Fibroblast of lung (primary cell): ENCODE data around the gene ABHD6. TPM values are rescaled to one million over a fixed set of nuclear protein-coding genes. Genes with fewer than 3 reads are reported as not detected.

Source experiments
- DNase-seq, 2 donors: peaks; one replicate each; pipeline versions ENCODE4 v3.0.0 to v3.0.0-alpha.2; 2010; ENCODE audit warnings: low read depth in 2 of 2
- H2AFZ ChIP-seq: 2 replicates; pipeline ENCODE4 v1.5.1; 2012; ENCODE audit warnings: low read length, control low read depth, inconsistent platforms
- H3K27ac ChIP-seq: 2 replicates; pipeline ENCODE4 v1.5.1; 2011; ENCODE audit warnings: low read length, control low read depth; ENCODE audit not compliant: insufficient read depth
- H3K27me3 ChIP-seq: 2 replicates; pipeline ENCODE4 v1.5.1; 2011; ENCODE audit warnings: mild to moderate bottlenecking, low read length; ENCODE audit not compliant: control insufficient read depth, insufficient read depth
- H3K36me3 ChIP-seq: 2 replicates; pipeline ENCODE4 v1.5.1; 2011; ENCODE audit warnings: low read length; ENCODE audit not compliant: control insufficient read depth, insufficient read depth
- H3K4me1 ChIP-seq: 2 replicates; pipeline ENCODE4 v1.5.1; 2011; ENCODE audit warnings: low read length; ENCODE audit not compliant: control insufficient read depth, insufficient read depth; ENCODE audit errors: extremely low read depth
- H3K4me2 ChIP-seq: 2 replicates; pipeline ENCODE4 v1.5.1; 2011; ENCODE audit warnings: low read length, control low read depth; ENCODE audit not compliant: insufficient read depth; ENCODE audit errors: extremely low read depth
- H3K4me3 ChIP-seq, 4 experiments: fragments of 200-600 bp in 1 of 4; sonication (generic) in 1 of 4; replicated peaks in 1 of 4; 2 replicates each; pipeline ENCODE4 v1.5.1; 2011 to 2016; ENCODE audit warnings: low read length in 4 of 4, low read depth in 3 of 4, mild to moderate bottlenecking in 3 of 4, control low read depth in 2 of 4, inconsistent platforms in 1 of 4, mixed read lengths in 1 of 4; ENCODE audit not compliant: insufficient read depth in 1 of 4; ENCODE audit errors: control extremely low read depth in 1 of 4
- H3K79me2 ChIP-seq: 2 replicates; pipeline ENCODE4 v1.5.1; 2012; ENCODE audit warnings: mild to moderate bottlenecking, low read length, inconsistent platforms; ENCODE audit not compliant: control insufficient read depth, insufficient read depth
- H3K9ac ChIP-seq: 2 replicates; pipeline ENCODE4 v1.5.1; 2011; ENCODE audit warnings: mild to moderate bottlenecking, low read length, control low read depth; ENCODE audit not compliant: insufficient read depth
- H3K9me3 ChIP-seq: 2 replicates; pipeline ENCODE4 v1.5.1; 2012; ENCODE audit warnings: low read depth, low read length; ENCODE audit not compliant: control insufficient read depth, insufficient read depth
- H4K20me1 ChIP-seq: 2 replicates; pipeline ENCODE4 v1.5.1; 2011; ENCODE audit warnings: low read length; ENCODE audit not compliant: control insufficient read depth, insufficient read depth; ENCODE audit errors: extremely low read depth
- CTCF ChIP-seq, 2 donors: IDR thresholded peaks in 1 of 2; conservative IDR thresholded peaks in 1 of 2; 1 replicate in 1 of 2; 2 replicates in 1 of 2; pipeline ENCODE4 v1.5.1; 2011 to 2012; ENCODE audit warnings: low read length in 2 of 2, control low read depth in 1 of 2, inconsistent platforms in 1 of 2, low read depth in 1 of 2, mild to moderate bottlenecking in 1 of 2
- EZH2 ChIP-seq: IDR thresholded peaks from 2 replicates; pipeline ENCODE4 v1.5.1; 2012; ENCODE audit warnings: low read length, control low read depth, mild to moderate bottlenecking; ENCODE audit errors: missing control alignments
- polyA minus RNA-seq: library from RNA; depleted of rRNA, polyadenylated mRNA; stranded (reverse); fragments of >200 nt; gene quantifications from 2 replicates; pipeline ENCODE4 v1.2.3, GENCODE V29; 2011; ENCODE audit warnings: low replicate concordance
- polyA plus RNA-seq, 2 donors: library from polyadenylated mRNA; depleted of rRNA in 1 of 2; stranded (reverse) in 1 of 2; unstranded in 1 of 2; fragments of >200 nt; gene quantifications; 2 replicates each; pipeline ENCODE4 v1.2.1, GENCODE V29; 2011 to 2012; ENCODE audit warnings: missing spikeins in 1 of 2
- total RNA-seq: library from RNA; depleted of rRNA; stranded (reverse); fragments of >200 nt; gene quantifications from 2 replicates; pipeline ENCODE4 v1.2.1, GENCODE V29; 2014

ABHD6 gene, protein sequence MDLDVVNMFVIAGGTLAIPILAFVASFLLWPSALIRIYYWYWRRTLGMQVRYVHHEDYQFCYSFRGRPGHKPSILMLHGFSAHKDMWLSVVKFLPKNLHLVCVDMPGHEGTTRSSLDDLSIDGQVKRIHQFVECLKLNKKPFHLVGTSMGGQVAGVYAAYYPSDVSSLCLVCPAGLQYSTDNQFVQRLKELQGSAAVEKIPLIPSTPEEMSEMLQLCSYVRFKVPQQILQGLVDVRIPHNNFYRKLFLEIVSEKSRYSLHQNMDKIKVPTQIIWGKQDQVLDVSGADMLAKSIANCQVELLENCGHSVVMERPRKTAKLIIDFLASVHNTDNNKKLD
- total RNA-seq (10.0 and 13.5 TPM in 2 replicates), polyA plus RNA-seq (7.3 and 10.4 TPM in 2 replicates), polyA minus RNA-seq (14.9 and 19.7 TPM in 2 replicates)
- polyA plus RNA-seq (2012): 3.8 and 6.5 TPM in 2 replicates

DNA sequence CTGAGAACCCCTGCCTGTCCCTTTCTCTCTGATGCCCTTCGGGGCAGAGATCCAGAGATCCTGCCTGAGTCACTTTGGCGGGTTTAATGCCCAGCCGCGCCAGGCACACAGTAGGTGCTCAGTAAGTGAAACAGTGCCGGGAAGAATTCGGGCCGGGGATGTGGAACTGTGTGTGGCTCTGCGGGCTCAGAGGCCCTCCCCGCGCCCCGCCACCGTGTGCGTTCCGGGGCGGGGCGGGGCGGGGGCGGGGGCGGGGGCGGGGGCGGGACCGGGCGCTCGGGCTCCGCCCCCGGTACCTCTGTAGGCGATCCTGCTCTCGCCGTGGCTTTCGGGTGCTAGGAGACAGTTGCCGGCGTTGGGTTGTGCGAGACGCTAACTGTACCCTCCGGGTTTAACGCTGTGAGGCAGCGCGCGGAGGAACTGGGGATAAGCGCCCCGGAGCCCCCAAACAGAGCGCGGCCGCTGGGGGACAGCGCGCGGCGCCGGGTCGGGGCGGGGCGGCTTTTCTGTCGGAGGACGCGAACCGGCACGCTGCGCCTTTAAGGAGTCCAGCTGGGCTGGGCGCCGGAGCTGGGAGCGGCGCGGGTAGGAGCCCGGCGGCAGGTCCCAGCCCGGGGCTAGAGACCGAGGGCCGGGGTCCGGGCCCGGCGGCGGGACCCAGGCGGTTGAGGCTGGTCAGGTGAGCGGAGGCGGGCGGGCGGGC, at the start of gene ABHD6:
ABHD6 (plus strand) TSS at position 555 of the 703 bp plus-strand sequence. CDS start 18,795 bp downstream, outside the sequence.
- Histone ChIP-seq H3K4me1 (peaks cover 8% of the 10 kb centered on the region), H3K4me3 (peak within 1 kb of the TSS; percentile 69 to 92 (median 90)), H3K79me2 (peaks cover 2% of the 10 kb centered on the region), H3K9ac (peak within 1 kb of the TSS; percentile 40), H3K36me3 (no peaks in the 10 kb centered on the region), H2AFZ (peak within 1 kb of the TSS; percentile 96), H3K9me3 (no peaks in the 10 kb centered on the region), H3K4me2 (peak within 1 kb of the TSS; percentile 92), H3K27me3 (peaks cover 4% of the 10 kb centered on the region), H3K27ac (peak within 1 kb of the TSS; percentile 39), H4K20me1 (no peaks in the 10 kb centered on the region)
- TF ChIP-seq EZH2 (no peak), CTCF (conservative IDR thresholded peaks at IDR 0.05 in 1 of 2, IDR thresholded peaks at IDR 0.05 in 1 of 2; ENCODE audit: low read depth in 1 of 2, low read length in 2 of 2) (peak in 1 of 2 donors; percentile 3)
- DNase-seq: peak; percentile 63 to 72

- TF ChIP-seq EZH2 (no peak), CTCF (conservative IDR thresholded peaks at IDR 0.05 in 1 of 2, IDR thresholded peaks at IDR 0.05 in 1 of 2; ENCODE audit: low read depth in 1 of 2, low read length in 2 of 2) (no peak)
- DNase-seq: no peak
- H3K27ac ChIP-seq: no peak overlapping the region
- H3K4me2 ChIP-seq: no peak overlapping the region
- peaks cover 5% of the 10 kb centered on the region for H3K27me3 ChIP-seq
- no peaks in the 10 kb centered on the region for H3K36me3 ChIP-seq
- no peaks in the 10 kb centered on the region for H3K79me2 ChIP-seq
- H3K4me1 ChIP-seq: no peaks in the 10 kb centered on the region
- H4K20me1 ChIP-seq: no peaks in the 10 kb centered on the region
- no peaks in the 10 kb centered on the region for H3K9me3 ChIP-seq
- H2AFZ ChIP-seq: no peak overlapping the region
- no peak overlapping the region for H3K9ac ChIP-seq
- no peak overlapping the region for H3K4me3 ChIP-seq
Observed at GRCh38 chr3:58188173-58188564, 49.4 kb upstream of the ABHD6 start.

GRCh38 chr3:58188921-58189451, 48.6 kb upstream of the ABHD6 start:
- DNase-seq: no peak
- H3K4me1 ChIP-seq: no peaks in the 10 kb centered on the region
- no peak for TF ChIP-seq CTCF (conservative IDR thresholded peaks at IDR 0.05 in 1 of 2, IDR thresholded peaks at IDR 0.05 in 1 of 2; ENCODE audit: low read depth in 1 of 2, low read length in 2 of 2)
- TF ChIP-seq EZH2: no peak

More at GRCh38 chr3:58188921-58189451, 48.6 kb upstream of the ABHD6 start:
- no peak overlapping the region for H3K27ac ChIP-seq
- no peaks in the 10 kb centered on the region for H4K20me1 ChIP-seq
- H3K4me3 ChIP-seq: no peak overlapping the region
- no peaks in the 10 kb centered on the region for H3K36me3 ChIP-seq
- H3K4me2 ChIP-seq: no peak overlapping the region
- H3K9me3 ChIP-seq: no peaks in the 10 kb centered on the region
- no peaks in the 10 kb centered on the region for H3K27me3 ChIP-seq
- H3K79me2 ChIP-seq: no peaks in the 10 kb centered on the region
- H2AFZ ChIP-seq: no peak overlapping the region
- H3K9ac ChIP-seq: no peak overlapping the region
